Measurements from ENCODE around the gene SLC24A4. TPM values are rescaled to one million over a fixed set of nuclear protein-coding genes. Genes with fewer than 3 reads are reported as not detected.
A peak's percentile ranks its signal among the peaks of the same experiment; 100 is the strongest.

The SLC24A4 gene
- total RNA-seq, 1 donor from 2014 or later = 0.82 TPM

GRCh38 chr14:92497391-92497790, 174.4 kb downstream of the SLC24A4 start:
- Mint-ChIP-seq H3K27ac (no peak overlapping the region), H3K9me3 (no peaks in the 10 kb centered on the region), H3K27me3 (no peaks in the 10 kb centered on the region), H3K36me3 (no peaks in the 10 kb centered on the region), H3K4me1 (ENCODE audit: unreplicated experiment) (peaks cover 5% of the 10 kb centered on the region), H3K4me3 (no peak overlapping the region)
- TF ChIP-seq, protein P1, sequence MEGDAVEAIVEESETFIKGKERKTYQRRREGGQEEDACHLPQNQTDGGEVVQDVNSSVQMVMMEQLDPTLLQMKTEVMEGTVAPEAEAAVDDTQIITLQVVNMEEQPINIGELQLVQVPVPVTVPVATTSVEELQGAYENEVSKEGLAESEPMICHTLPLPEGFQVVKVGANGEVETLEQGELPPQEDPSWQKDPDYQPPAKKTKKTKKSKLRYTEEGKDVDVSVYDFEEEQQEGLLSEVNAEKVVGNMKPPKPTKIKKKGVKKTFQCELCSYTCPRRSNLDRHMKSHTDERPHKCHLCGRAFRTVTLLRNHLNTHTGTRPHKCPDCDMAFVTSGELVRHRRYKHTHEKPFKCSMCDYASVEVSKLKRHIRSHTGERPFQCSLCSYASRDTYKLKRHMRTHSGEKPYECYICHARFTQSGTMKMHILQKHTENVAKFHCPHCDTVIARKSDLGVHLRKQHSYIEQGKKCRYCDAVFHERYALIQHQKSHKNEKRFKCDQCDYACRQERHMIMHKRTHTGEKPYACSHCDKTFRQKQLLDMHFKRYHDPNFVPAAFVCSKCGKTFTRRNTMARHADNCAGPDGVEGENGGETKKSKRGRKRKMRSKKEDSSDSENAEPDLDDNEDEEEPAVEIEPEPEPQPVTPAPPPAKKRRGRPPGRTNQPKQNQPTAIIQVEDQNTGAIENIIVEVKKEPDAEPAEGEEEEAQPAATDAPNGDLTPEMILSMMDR (conservative IDR thresholded peaks at IDR 0.05) = no peak
- DNase-seq (ENCODE audit: extremely low spot score, unreplicated experiment) = peak; percentile 56

GRCh38 chr14:92499234-92499633, 176.3 kb downstream of the SLC24A4 start:
- peaks cover 13% of the 10 kb centered on the region for H3K4me1 Mint-ChIP-seq (ENCODE audit: unreplicated experiment)

GRCh38 chr14:92500491-92500941, 177.6 kb downstream of the SLC24A4 start:
- TF ChIP-seq, protein P1 (conservative IDR thresholded peaks at IDR 0.05) = no peak
- Mint-ChIP-seq H3K4me3 (no peak overlapping the region), H3K9me3 (no peaks in the 10 kb centered on the region), H3K27ac (peak overlapping the region; percentile 55), H3K27me3 (no peaks in the 10 kb centered on the region), H3K4me1 (ENCODE audit: unreplicated experiment) (peaks cover 17% of the 10 kb centered on the region), H3K36me3 (no peaks in the 10 kb centered on the region)
- peak; percentile 55 for DNase-seq (ENCODE audit: extremely low spot score, unreplicated experiment)

More at GRCh38 chr14:92499234-92499633, 176.3 kb downstream of the SLC24A4 start:
- H3K36me3 Mint-ChIP-seq = no peaks in the 10 kb centered on the region
- TF ChIP-seq, protein P1 (conservative IDR thresholded peaks at IDR 0.05) = no peak
- no peaks in the 10 kb centered on the region for H3K27me3 Mint-ChIP-seq
- no peaks in the 10 kb centered on the region for H3K9me3 Mint-ChIP-seq
- DNase-seq (ENCODE audit: extremely low spot score, unreplicated experiment) = no peak
- H3K27ac Mint-ChIP-seq = no peak overlapping the region
- no peak overlapping the region for H3K4me3 Mint-ChIP-seq

DNA sequence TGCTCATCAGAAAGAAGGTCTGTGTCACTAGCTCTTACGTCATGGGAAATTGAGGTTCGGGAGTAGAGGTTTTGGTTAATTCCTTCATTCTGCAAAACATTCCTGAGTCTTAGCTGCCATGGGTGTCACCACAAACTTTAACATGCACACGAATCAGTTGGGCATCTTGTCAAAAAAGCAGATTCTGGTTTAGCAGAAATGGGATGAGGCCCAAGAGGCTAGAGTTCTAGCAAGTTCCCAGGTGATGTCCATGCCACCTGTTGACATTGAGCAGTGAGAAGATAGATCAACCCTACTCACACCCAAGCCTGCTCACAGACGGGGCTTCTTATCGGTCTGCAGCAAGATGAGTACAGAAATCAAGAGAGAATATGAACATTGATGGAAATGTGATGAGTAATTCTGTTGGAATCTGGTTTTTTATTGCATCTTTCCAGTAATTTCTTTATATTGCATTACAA, 179.0 kb downstream of the SLC24A4 start:
- Mint-ChIP-seq H3K9me3 (no peaks in the 10 kb centered on the region), H3K27me3 (no peaks in the 10 kb centered on the region), H3K4me1 (ENCODE audit: unreplicated experiment) (peaks cover 17% of the 10 kb centered on the region), H3K27ac (no peak overlapping the region), H3K36me3 (no peaks in the 10 kb centered on the region), H3K4me3 (no peak overlapping the region)
- peak; percentile 2 for DNase-seq (ENCODE audit: extremely low spot score, unreplicated experiment)
- TF ChIP-seq, protein P1 (conservative IDR thresholded peaks at IDR 0.05) = no peak

GRCh38 chr14:92502541-92503286, 179.7 kb downstream of the SLC24A4 start:
- Mint-ChIP-seq H3K36me3 (no peaks in the 10 kb centered on the region), H3K4me3 (no peak overlapping the region), H3K27me3 (peaks cover 4% of the 10 kb centered on the region), H3K9me3 (no peaks in the 10 kb centered on the region), H3K4me1 (ENCODE audit: unreplicated experiment) (peaks cover 17% of the 10 kb centered on the region), H3K27ac (peak overlapping the region; percentile 31)
- TF ChIP-seq, protein P1 (conservative IDR thresholded peaks at IDR 0.05) = no peak
- no peak for DNase-seq (ENCODE audit: extremely low spot score, unreplicated experiment)
